Breast epithelium (tissue), 3 donors: ENCODE measurements around the gene DPAGT1.
"Not testable (repeated sequence)": the region's sequence is repeated elsewhere in the genome, so short reads cannot be mapped to it uniquely, and the experiment has no call there.

Source experiments
- POLR2A ChIP-seq: fragments of 450-650 bp; IDR thresholded peaks from one replicate; pipeline ENCODE4 v1.6.1; 2016; ENCODE audit warnings: antibody characterized with exemption, mild to moderate bottlenecking, moderate library complexity
- POLR2AphosphoS5 ChIP-seq, 3 donors: sonication (generic); formaldehyde crosslinking; IDR thresholded peaks; one replicate each; pipeline ENCODE4 v1.6.1; 2017; ENCODE audit warnings: antibody characterized with exemption in 3 of 3
- TF ChIP-seq, protein P1 (sequence below), 3 donors: fragments of 450-650 bp; IDR thresholded peaks; one replicate each; pipeline ENCODE4 v1.5.1; 2016 to 2017; ENCODE audit warnings: antibody characterized with exemption in 3 of 3, mild to moderate bottlenecking in 3 of 3, moderate library complexity in 3 of 3

DNA sequence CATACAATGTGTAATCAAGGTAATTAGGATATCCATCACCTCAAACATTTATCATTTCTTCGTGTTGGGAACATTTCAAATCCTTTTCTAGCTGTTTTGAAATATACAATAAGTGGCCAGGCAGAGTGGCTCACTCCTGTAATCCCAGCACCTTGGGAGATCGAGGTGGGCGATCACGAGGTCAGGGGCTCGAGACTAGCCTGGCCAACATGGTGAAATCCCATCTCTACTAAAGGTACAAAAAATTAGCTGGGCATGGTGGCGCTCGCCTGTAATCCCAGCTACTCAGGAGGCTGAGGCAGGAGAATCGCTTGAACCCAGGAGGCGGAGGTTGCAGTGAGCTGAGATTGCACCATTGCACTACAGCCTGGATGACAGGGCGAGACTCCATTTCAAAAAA is 37.6 kb upstream of the DPAGT1 start:
- not testable (repeated sequence) for TF ChIP-seq POLR2A; POLR2AphosphoS5 (IDR thresholded peaks at IDR 0.05)
- TF ChIP-seq, protein P1, sequence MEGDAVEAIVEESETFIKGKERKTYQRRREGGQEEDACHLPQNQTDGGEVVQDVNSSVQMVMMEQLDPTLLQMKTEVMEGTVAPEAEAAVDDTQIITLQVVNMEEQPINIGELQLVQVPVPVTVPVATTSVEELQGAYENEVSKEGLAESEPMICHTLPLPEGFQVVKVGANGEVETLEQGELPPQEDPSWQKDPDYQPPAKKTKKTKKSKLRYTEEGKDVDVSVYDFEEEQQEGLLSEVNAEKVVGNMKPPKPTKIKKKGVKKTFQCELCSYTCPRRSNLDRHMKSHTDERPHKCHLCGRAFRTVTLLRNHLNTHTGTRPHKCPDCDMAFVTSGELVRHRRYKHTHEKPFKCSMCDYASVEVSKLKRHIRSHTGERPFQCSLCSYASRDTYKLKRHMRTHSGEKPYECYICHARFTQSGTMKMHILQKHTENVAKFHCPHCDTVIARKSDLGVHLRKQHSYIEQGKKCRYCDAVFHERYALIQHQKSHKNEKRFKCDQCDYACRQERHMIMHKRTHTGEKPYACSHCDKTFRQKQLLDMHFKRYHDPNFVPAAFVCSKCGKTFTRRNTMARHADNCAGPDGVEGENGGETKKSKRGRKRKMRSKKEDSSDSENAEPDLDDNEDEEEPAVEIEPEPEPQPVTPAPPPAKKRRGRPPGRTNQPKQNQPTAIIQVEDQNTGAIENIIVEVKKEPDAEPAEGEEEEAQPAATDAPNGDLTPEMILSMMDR (IDR thresholded peaks at IDR 0.05) = not testable (repeated sequence)
